H1 (cell line): Measurements from ENCODE around the gene CTU1. TPM values are rescaled to one million over a fixed set of nuclear protein-coding genes. Genes with fewer than 3 reads are reported as not detected.

Experiments
- CTCF ChIA-PET: fragments of 300-600 bp; sonication (Branson Sonifier 250); formaldehyde crosslinking; loops from one replicate; lab custom pipeline; 2021; ENCODE audit not compliant: partially characterized antibody; lab: Charles Lee
- POLR2A ChIA-PET: fragments of 300-600 bp; sonication (Branson Sonifier 250); formaldehyde crosslinking; loops from one replicate; lab custom pipeline; 2021; ENCODE audit warnings: inconsistent platforms; ENCODE audit not compliant: partially characterized antibody; lab: Charles Lee
- DNase-seq, 2 experiments: peaks; one replicate each; pipeline versions ENCODE4 v3.0.0 to v3.0.0-alpha.2; 2010 to 2022; ENCODE audit warnings: low spot score in 2 of 2, low read depth in 1 of 2, mixed read lengths in 1 of 2
- FAIRE-seq: peaks from 2 replicates; lab custom pipeline; 2011; peaks lifted over from hg19 to GRCh38; lab: Jason Lieb, UNC
- H2AFZ ChIP-seq: 2 replicates; pipeline ENCODE4 v1.8.1; 2012; ENCODE audit warnings: low read length, inconsistent platforms
- H2AK5ac ChIP-seq: 2 replicates; pipeline ENCODE4 v1.6.1; 2013; ENCODE audit warnings: low read depth, low read length
- H2BK120ac ChIP-seq: replicated peaks from 2 replicates; pipeline ENCODE3; 2013; ENCODE audit warnings: low read depth, low read length, inconsistent platforms
- H2BK12ac ChIP-seq: 2 replicates; pipeline ENCODE4 v1.6.1; 2013; ENCODE audit warnings: low read depth, low read length
- H2BK15ac ChIP-seq: 2 replicates; pipeline ENCODE4 v1.6.1; 2013; ENCODE audit warnings: low read length
- H2BK20ac ChIP-seq: 2 replicates; pipeline ENCODE4 v1.6.1; 2013; ENCODE audit warnings: low read length
- H2BK5ac ChIP-seq: 2 replicates; pipeline ENCODE4 v1.6.1; 2013; ENCODE audit warnings: low read depth, low read length
- H3K14ac ChIP-seq: 2 replicates; pipeline ENCODE4 v1.6.1; 2013; ENCODE audit warnings: inconsistent platforms; ENCODE audit not compliant: insufficient read length
- H3K18ac ChIP-seq: 2 replicates; pipeline ENCODE4 v1.6.1; 2013; ENCODE audit warnings: low read length; ENCODE audit errors: extremely low read depth
- H3K23ac ChIP-seq: 2 replicates; pipeline ENCODE4 v1.6.1; 2013; ENCODE audit warnings: inconsistent platforms; ENCODE audit not compliant: insufficient read length
- H3K23me2 ChIP-seq: 2 replicates; pipeline ENCODE4 v1.6.1; 2013; ENCODE audit warnings: low read depth, low read length
- H3K27ac ChIP-seq: 2 replicates; pipeline ENCODE4 v1.6.1; 2011; ENCODE audit warnings: low read depth, low read length, inconsistent platforms
- H3K27me3 ChIP-seq, 4 experiments: replicated peaks in 1 of 4; 1 replicate in 1 of 4; 2 replicates in 3 of 4; pipeline versions ENCODE4 v1.6.1 to v1.8.1; 2011 to 2013; ENCODE audit warnings: low read length in 3 of 4, mild to moderate bottlenecking in 3 of 4, inconsistent platforms in 2 of 4, mixed read lengths in 2 of 4, moderate library complexity in 1 of 4; ENCODE audit not compliant: control insufficient read depth in 3 of 4, insufficient read depth in 3 of 4; ENCODE audit errors: extremely low read depth in 1 of 4
- H3K36me3 ChIP-seq, 4 experiments: 2 replicates each; pipeline versions ENCODE4 v1.6.1 to v1.8.1; 2011 to 2013; ENCODE audit warnings: mild to moderate bottlenecking in 4 of 4, low read length in 3 of 4, moderate library complexity in 2 of 4, control low read depth in 1 of 4, inconsistent platforms in 1 of 4; ENCODE audit not compliant: insufficient read depth in 4 of 4, control insufficient read depth in 2 of 4
- H3K4ac ChIP-seq: replicated peaks from 2 replicates; pipeline ENCODE3; 2013; ENCODE audit warnings: low read length, low read depth, mixed read lengths, inconsistent platforms; ENCODE audit not compliant: insufficient read length
- H3K4me1 ChIP-seq, 4 experiments: replicated peaks in 1 of 4; 1 replicate in 1 of 4; 2 replicates in 3 of 4; pipeline versions ENCODE4 v1.6.1 to v1.8.1; 2011 to 2013; ENCODE audit warnings: low read length in 3 of 4, inconsistent platforms in 2 of 4, mixed read lengths in 1 of 4; ENCODE audit not compliant: insufficient read depth in 4 of 4, control insufficient read depth in 3 of 4
- H3K4me2 ChIP-seq, 2 experiments: 2 replicates each; pipeline versions ENCODE4 v1.6.1 to v1.8.1; 2011 to 2013; ENCODE audit warnings: low read depth in 2 of 2, low read length in 2 of 2, control low read depth in 1 of 2, inconsistent platforms in 1 of 2, mild to moderate bottlenecking in 1 of 2; ENCODE audit not compliant: insufficient read depth in 1 of 2
- H3K4me3 ChIP-seq, 4 experiments: fragments of 200-600, 300-600 bp in 1 of 4; sonication (generic), shearing (Covaris generic), sonication (Bioruptor Twin) in 1 of 4; 2 replicates each; pipeline versions ENCODE4 v1.5.1 to v1.8.1; 2011 to 2016; ENCODE audit warnings: low read length in 4 of 4, low read depth in 3 of 4, control low read depth in 2 of 4, inconsistent platforms in 2 of 4, mild to moderate bottlenecking in 2 of 4, mixed read lengths in 1 of 4, moderate library complexity in 1 of 4; ENCODE audit not compliant: insufficient read depth in 2 of 4; ENCODE audit errors: extremely low read depth in 1 of 4
- H3K56ac ChIP-seq: replicated peaks from 2 replicates; pipeline ENCODE3; 2013; ENCODE audit warnings: low read depth, mild to moderate bottlenecking, mixed read lengths, low read length, inconsistent platforms; ENCODE audit not compliant: insufficient read length
- H3K79me1 ChIP-seq: 2 replicates; pipeline ENCODE4 v1.6.1; 2013; ENCODE audit warnings: low read depth, low read length, control low read depth
- H3K79me2 ChIP-seq, 2 experiments: 2 replicates each; pipeline versions ENCODE4 v1.6.1 to v1.8.1; 2012 to 2013; ENCODE audit warnings: low read length in 2 of 2, mild to moderate bottlenecking in 2 of 2, inconsistent platforms in 1 of 2; ENCODE audit not compliant: insufficient read depth in 2 of 2, control insufficient read depth in 1 of 2
- H3K9ac ChIP-seq, 4 experiments: replicated peaks in 1 of 4; 1 replicate in 1 of 4; 2 replicates in 3 of 4; pipeline versions ENCODE4 v1.6.1 to v1.8.1; 2011 to 2013; ENCODE audit warnings: low read depth in 3 of 4, low read length in 3 of 4, control low read depth in 2 of 4, mild to moderate bottlenecking in 2 of 4, moderate library complexity in 2 of 4, inconsistent platforms in 1 of 4; ENCODE audit errors: extremely low read depth in 1 of 4
- H3K9me3 ChIP-seq, 2 experiments: 2 replicates each; pipeline versions ENCODE4 v1.6.1 to v1.8.1; 2012 to 2013; ENCODE audit warnings: mild to moderate bottlenecking in 2 of 2, moderate library complexity in 2 of 2, control low read depth in 1 of 2, inconsistent platforms in 1 of 2, low read depth in 1 of 2, low read length in 1 of 2, mixed read lengths in 1 of 2; ENCODE audit not compliant: insufficient read depth in 2 of 2
- H4K20me1 ChIP-seq, 2 experiments: replicated peaks in 1 of 2; 2 replicates each; pipeline versions ENCODE3 to v1.8.1; 2011 to 2013; ENCODE audit warnings: inconsistent platforms in 2 of 2, low read length in 2 of 2, mild to moderate bottlenecking in 1 of 2; ENCODE audit not compliant: insufficient read depth in 2 of 2, control insufficient read depth in 1 of 2
- H4K5ac ChIP-seq: 2 replicates; pipeline ENCODE4 v1.6.1; 2013; ENCODE audit warnings: low read length, low read depth, mixed read lengths, inconsistent platforms; ENCODE audit not compliant: insufficient read length
- H4K8ac ChIP-seq: 2 replicates; pipeline ENCODE4 v1.8.0; 2013; ENCODE audit warnings: mild to moderate bottlenecking, moderate library complexity, low read length, inconsistent platforms; ENCODE audit not compliant: insufficient read depth; ENCODE audit errors: extremely low read depth
- H4K91ac ChIP-seq: replicated peaks from 2 replicates; pipeline ENCODE3; 2013; ENCODE audit warnings: low read length, mixed read lengths, inconsistent platforms; ENCODE audit not compliant: insufficient read length
- CEBPB ChIP-seq: IDR thresholded peaks from 2 replicates; pipeline ENCODE4 v1.6.1; 2012; ENCODE audit warnings: low read depth, low read length
- CHD1 ChIP-seq: IDR thresholded peaks from 2 replicates; pipeline ENCODE4 v1.6.1; 2012; ENCODE audit warnings: low read depth, low read length, improper control_type of control experiment
- CREB1 ChIP-seq: IDR thresholded peaks from 2 replicates; pipeline ENCODE4 v1.6.1; 2012; ENCODE audit warnings: inconsistent platforms
- EZH2 ChIP-seq: fragments of 200-600 bp; sonication (generic); IDR thresholded peaks from 2 replicates; pipeline ENCODE4 v1.7.1; 2012; ENCODE audit warnings: low read depth, mild to moderate bottlenecking, moderate library complexity, low read length, inconsistent platforms; ENCODE audit not compliant: severe bottlenecking
- HDAC6 ChIP-seq: IDR thresholded peaks from one replicate; pipeline ENCODE4 v1.7.1; 2012; ENCODE audit warnings: low read depth, mild to moderate bottlenecking, inconsistent platforms, low read length, moderate library complexity
- KDM5A ChIP-seq: fragments of 200-600 bp; IDR thresholded peaks from 2 replicates; pipeline ENCODE4 v1.7.1; 2012; ENCODE audit warnings: mild to moderate bottlenecking, low read length, inconsistent platforms, mixed read lengths
- MAFK ChIP-seq: IDR thresholded peaks from 2 replicates; pipeline ENCODE4 v1.6.1; 2012; ENCODE audit warnings: low read depth, mild to moderate bottlenecking, improper control_type of control experiment, low read length
- NRF1 ChIP-seq: IDR thresholded peaks from 2 replicates; pipeline ENCODE4 v1.6.1; 2011; ENCODE audit warnings: mild to moderate bottlenecking, low read depth, low read length, improper control_type of control experiment
- POLR2A ChIP-seq, 2 experiments: IDR thresholded peaks; 1 replicate in 1 of 2; 2 replicates in 1 of 2; pipeline ENCODE4 v1.6.1; 2011; ENCODE audit warnings: low read depth in 2 of 2, low read length in 2 of 2, mild to moderate bottlenecking in 2 of 2; ENCODE audit errors: control extremely low read depth in 1 of 2
- RAD21 ChIP-seq, 2 experiments: IDR thresholded peaks in 1 of 2; conservative IDR thresholded peaks in 1 of 2; 2 replicates each; pipeline ENCODE4 v1.6.1; 2011; ENCODE audit warnings: low read depth in 2 of 2, low read length in 2 of 2, improper control_type of control experiment in 1 of 2, inconsistent platforms in 1 of 2, mild to moderate bottlenecking in 1 of 2, moderate library complexity in 1 of 2
- SIRT6 ChIP-seq: IDR thresholded peaks from one replicate; pipeline ENCODE4 v1.7.1; 2012; ENCODE audit warnings: low read length, inconsistent platforms
- SIX5 ChIP-seq: IDR thresholded peaks from 2 replicates; pipeline ENCODE4 v1.6.1; 2011; ENCODE audit warnings: mild to moderate bottlenecking, low read depth, low read length
- SP1 ChIP-seq: IDR thresholded peaks from 2 replicates; pipeline ENCODE4 v1.6.1; 2011; ENCODE audit warnings: low read depth, low read length
- SRF ChIP-seq: IDR thresholded peaks from 2 replicates; pipeline ENCODE4 v1.6.1; 2011; ENCODE audit warnings: mild to moderate bottlenecking, low read depth, low read length, moderate library complexity
- TAF1 ChIP-seq: IDR thresholded peaks from 2 replicates; pipeline ENCODE4 v1.6.1; 2011; ENCODE audit warnings: mild to moderate bottlenecking, low read depth, low read length
- TBP ChIP-seq: IDR thresholded peaks from 2 replicates; pipeline ENCODE4 v1.6.1; 2011; ENCODE audit warnings: low read depth, low read length, improper control_type of control experiment
- WGBS, 2 experiments: shearing (Covaris generic) in 1 of 2; methylation state at CpG; one replicate each; pipeline versions ENCODE4 v1.1.6 to v1.1.7; 2013 to 2015; ENCODE audit warnings: low lambda C conversion rate in 2 of 2, mixed read lengths in 2 of 2, inconsistent platforms in 1 of 2, low coverage in 1 of 2, missing lambda C conversion rate in 1 of 2; ENCODE audit not compliant: insufficient replicate concordance in 2 of 2, insufficient coverage in 1 of 2, insufficient read length in 1 of 2; ENCODE audit errors: extremely low coverage in 1 of 2, missing lambda C conversion rate in 1 of 2; 5-methylcytosine and 5-hydroxymethylcytosine counted together
- polyA plus RNA-seq, 7 experiments: library from polyadenylated mRNA; depleted of rRNA in 3 of 7; stranded (reverse) in 5 of 7; unstranded in 2 of 7; fragments of >200 nt in 5 of 7; fragments of 200-250 nt in 2 of 7; gene quantifications; 1 replicate in 5 of 7; 2 replicates in 1 of 7; 4 replicates in 1 of 7; pipeline versions ENCODE4 v1.2.1 to v1.2.3, GENCODE V29; 2011 to 2013; ENCODE audit warnings: missing spikeins in 2 of 7, mixed read lengths in 2 of 7
- total RNA-seq: library from RNA; stranded (reverse); fragmentation: NEBNext Ultra II Directional; extraction: Animal tissue kit (Norgen Biotek cat#: 25700); gene quantifications from 2 replicates; pipeline ENCODE4 v1.2.1, GENCODE V29; 2021

CTU1 gene
- total and polyA plus RNA-seq, 2 of the 8 experiments (the other 6 are each of a cell fraction or from before 2014, with no cell fraction given), result 4.6 to 7.2 TPM

GRCh38 chr19:51120160-51120559 lies 12.0 kb upstream of the CTU1 start:
- peaks cover 0 to 2% (median 0%) of the 10 kb centered on the region in 4 experiments; a peak in 1 of 7 replicates for H3K4me1 ChIP-seq
- no peaks in the 10 kb centered on the region for H3K79me2 ChIP-seq
- FAIRE-seq (no peak), DNase-seq (no peak)
- H4K8ac ChIP-seq, result no peak overlapping the region
- H2BK20ac ChIP-seq, result no peak overlapping the region
- no peaks in the 10 kb centered on the region for H3K79me1 ChIP-seq
- H3K23me2 ChIP-seq, result no peaks in the 10 kb centered on the region; the same call in 1 of the 2 replicates
- no peak overlapping the region for H3K23ac ChIP-seq
- H3K36me3 ChIP-seq, result no peaks in the 10 kb centered on the region
- H3K56ac ChIP-seq, result no peak overlapping the region
- H3K4ac ChIP-seq, result no peak overlapping the region
- no peak overlapping the region for H2BK12ac ChIP-seq
- no peak overlapping the region for H3K14ac ChIP-seq
- H2BK5ac ChIP-seq, result no peak overlapping the region
- H3K9ac ChIP-seq, result no peak overlapping the region
- no peak overlapping the region for H2BK120ac ChIP-seq
- no peaks in the 10 kb centered on the region for H4K20me1 ChIP-seq
- H3K18ac ChIP-seq, result no peak overlapping the region
- CTCF ChIA-PET, result interaction anchor here (0.8 to 1.5 kb wide), 5 partner anchors 9 to 99 kb away, joined by 3 to 5 read pairs (median 4); no protein-coding TSS in a partner anchor
- H3K9me3 ChIP-seq, result no peaks in the 10 kb centered on the region
- no peak overlapping the region for H3K4me3 ChIP-seq
- no peaks in the 10 kb centered on the region; a peak in 1 of 7 replicates for H3K27me3 ChIP-seq
- POLR2A ChIA-PET, result no interaction called here
- 86% methylated on average over 6 of the region's 6 CpGs; no CpG with 5 or more reads in 1 of the 2 experiments for WGBS, 2 experiments
- H3K27ac ChIP-seq, result no peak overlapping the region
- H4K91ac ChIP-seq, result no peak overlapping the region
- no peak overlapping the region for H4K5ac ChIP-seq
- no peak overlapping the region for H3K4me2 ChIP-seq
- no peak overlapping the region for H2AK5ac ChIP-seq
- no peak overlapping the region for H2AFZ ChIP-seq
- H2BK15ac ChIP-seq, result no peak overlapping the region
- no peak for TF ChIP-seq RAD21 (IDR thresholded peaks at IDR 0.05 in 1 of 2, conservative IDR thresholded peaks at IDR 0.05 in 1 of 2; ENCODE audit: low read depth in 2 of 2, low read length in 2 of 2)
- TF ChIP-seq SRF, result no peak
- TF ChIP-seq SIRT6, result no peak
- TF ChIP-seq TBP, result no peak
- no peak for TF ChIP-seq POLR2A (IDR thresholded peaks at IDR 0.05; ENCODE audit: control extremely low read depth in 1 of 2, low read depth in 2 of 2, low read length in 2 of 2)
- no peak for TF ChIP-seq HDAC6
- TF ChIP-seq SP1, result no peak
- TF ChIP-seq KDM5A, result no peak
- no peak for TF ChIP-seq CEBPB
- TF ChIP-seq CHD1, result no peak
- no peak for TF ChIP-seq CREB1
- no peak for TF ChIP-seq SIX5
- TF ChIP-seq MAFK, result no peak
- no peak for TF ChIP-seq EZH2
- no peak for TF ChIP-seq NRF1
- no peak for TF ChIP-seq TAF1
